Smooth muscle cell (in vitro differentiated cells): ENCODE measurements around the gene MOBP. TPM values are rescaled to one million over a fixed set of nuclear protein-coding genes. Genes with fewer than 3 reads are reported as not detected.

ENCODE experiments used
- DNase-seq: peaks from one replicate; lab custom pipeline; 2025; ENCODE audit not compliant: unreplicated experiment; lab: John Stamatoyannopoulos, UW
- H2AFZ ChIP-seq: fragments of 200-600 bp; sonication (generic); 2 replicates; pipeline ENCODE4 v1.6.0; 2016; ENCODE audit warnings: antibody characterized with exemption, low read depth, mild to moderate bottlenecking
- H3F3A ChIP-seq: fragments of 200-600 bp; sonication (generic); 2 replicates; pipeline ENCODE4 v1.6.0; 2017; ENCODE audit warnings: antibody characterized with exemption, low read depth
- H3K27ac ChIP-seq: fragments of 200-600 bp; sonication (generic); 2 replicates; pipeline ENCODE4 v1.5.1; 2016; ENCODE audit warnings: low read depth, mild to moderate bottlenecking
- H3K27me3 ChIP-seq: fragments of 200-600 bp; sonication (generic); 2 replicates; pipeline ENCODE4 v1.6.1; 2016; ENCODE audit warnings: low read depth, mild to moderate bottlenecking
- H3K36me3 ChIP-seq: fragments of 200-600 bp; sonication (generic); 2 replicates; pipeline ENCODE4 v1.5.1; 2016; ENCODE audit warnings: low read depth
- H3K4me1 ChIP-seq: fragments of 200-600 bp; sonication (generic); 2 replicates; pipeline ENCODE4 v1.5.1; 2016; ENCODE audit warnings: low read depth
- H3K4me2 ChIP-seq: fragments of 200-600 bp; sonication (generic); 2 replicates; pipeline ENCODE4 v1.6.0; 2016; ENCODE audit warnings: mild to moderate bottlenecking
- H3K4me3 ChIP-seq: fragments of 200-600 bp; sonication (generic); 2 replicates; pipeline ENCODE4 v1.5.1; 2016; ENCODE audit warnings: mild to moderate bottlenecking
- H3K79me2 ChIP-seq: fragments of 200-600 bp; sonication (generic); 2 replicates; pipeline ENCODE4 v1.6.0; 2016; ENCODE audit warnings: low read depth, mild to moderate bottlenecking
- H3K9ac ChIP-seq: fragments of 200-600 bp; sonication (generic); 2 replicates; pipeline ENCODE4 v1.6.0; 2016; ENCODE audit warnings: low read depth
- H3K9me3 ChIP-seq: fragments of 200-600 bp; sonication (generic); replicated peaks from 2 replicates; pipeline ENCODE4 v1.5.1; 2016; ENCODE audit warnings: low read depth
- H4K20me1 ChIP-seq: fragments of 200-600 bp; sonication (generic); 2 replicates; pipeline ENCODE4 v1.6.0; 2016; ENCODE audit warnings: low read depth
- WGBS: methylation state at CpG from one replicate; pipeline ENCODE4 v1.1.7; 2016; ENCODE audit warnings: low lambda C conversion rate; 5-methylcytosine and 5-hydroxymethylcytosine counted together
- polyA plus RNA-seq: library from polyadenylated mRNA; unstranded; fragments of >200 nt; fragmentation: Nextera tagmentation; extraction: Ambion mirVana; gene quantifications from 2 replicates; pipeline ENCODE4 v1.2.1, GENCODE V29; 2016
- total RNA-seq: library from RNA; depleted of rRNA; stranded (reverse); fragments of >200 nt; gene quantifications from 2 replicates; pipeline ENCODE4 v1.2.3, GENCODE V29; 2014
- TF ChIP-seq, protein P1 (sequence below): fragments of 200-600 bp; sonication (generic); IDR thresholded peaks from 2 replicates; pipeline ENCODE4 v1.5.1; 2017; ENCODE audit warnings: borderline replicate concordance, mild to moderate bottlenecking, antibody characterized with exemption; ENCODE audit not compliant: insufficient read depth, poor library complexity, severe bottlenecking

Gene MOBP
- total and polyA plus RNA-seq, 2 experiments from 2014 or later: not detected

DNA sequence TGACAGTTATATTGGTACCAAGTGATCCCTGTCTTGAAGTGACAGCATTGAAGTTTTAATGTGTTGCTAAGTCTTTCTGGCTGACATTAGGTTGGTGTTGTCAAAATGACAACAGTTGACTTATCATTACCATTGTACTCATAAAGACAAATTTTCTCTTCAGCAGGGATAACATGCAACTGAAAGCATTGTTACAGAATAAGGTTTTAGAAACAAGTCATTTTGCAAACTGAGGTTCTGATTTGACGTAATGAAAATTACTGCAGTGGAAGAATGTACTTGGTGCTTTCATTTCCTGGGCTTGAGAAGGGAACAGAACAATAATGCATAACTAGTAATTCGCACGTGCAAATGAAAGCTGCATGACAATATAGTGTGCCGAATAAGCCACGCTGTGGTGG is 75.1 kb downstream of the MOBP start:
- WGBS: 90% methylated on average over 5 of the region's 5 CpGs
- DNase-seq: no peak
- no peaks in the 10 kb centered on the region for H3K36me3 ChIP-seq
- peak overlapping the region; percentile 78 for H2AFZ ChIP-seq
- no peaks in the 10 kb centered on the region for H3K27me3 ChIP-seq
- no peaks in the 10 kb centered on the region for H3K4me1 ChIP-seq
- no peak overlapping the region for H3K9ac ChIP-seq
- no peaks in the 10 kb centered on the region for H3K9me3 ChIP-seq
- H3K79me2 ChIP-seq: no peaks in the 10 kb centered on the region
- no peaks in the 10 kb centered on the region for H3F3A ChIP-seq
- no peak overlapping the region for H3K4me3 ChIP-seq
- H4K20me1 ChIP-seq: no peaks in the 10 kb centered on the region
- no peak overlapping the region for H3K4me2 ChIP-seq
- no peak overlapping the region for H3K27ac ChIP-seq
- TF ChIP-seq, protein P1, sequence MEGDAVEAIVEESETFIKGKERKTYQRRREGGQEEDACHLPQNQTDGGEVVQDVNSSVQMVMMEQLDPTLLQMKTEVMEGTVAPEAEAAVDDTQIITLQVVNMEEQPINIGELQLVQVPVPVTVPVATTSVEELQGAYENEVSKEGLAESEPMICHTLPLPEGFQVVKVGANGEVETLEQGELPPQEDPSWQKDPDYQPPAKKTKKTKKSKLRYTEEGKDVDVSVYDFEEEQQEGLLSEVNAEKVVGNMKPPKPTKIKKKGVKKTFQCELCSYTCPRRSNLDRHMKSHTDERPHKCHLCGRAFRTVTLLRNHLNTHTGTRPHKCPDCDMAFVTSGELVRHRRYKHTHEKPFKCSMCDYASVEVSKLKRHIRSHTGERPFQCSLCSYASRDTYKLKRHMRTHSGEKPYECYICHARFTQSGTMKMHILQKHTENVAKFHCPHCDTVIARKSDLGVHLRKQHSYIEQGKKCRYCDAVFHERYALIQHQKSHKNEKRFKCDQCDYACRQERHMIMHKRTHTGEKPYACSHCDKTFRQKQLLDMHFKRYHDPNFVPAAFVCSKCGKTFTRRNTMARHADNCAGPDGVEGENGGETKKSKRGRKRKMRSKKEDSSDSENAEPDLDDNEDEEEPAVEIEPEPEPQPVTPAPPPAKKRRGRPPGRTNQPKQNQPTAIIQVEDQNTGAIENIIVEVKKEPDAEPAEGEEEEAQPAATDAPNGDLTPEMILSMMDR: no peak

- H3K9me3 ChIP-seq: no peaks in the 10 kb centered on the region
- DNase-seq: no peak
- H3K4me2 ChIP-seq: no peak overlapping the region
- H3K36me3 ChIP-seq: no peaks in the 10 kb centered on the region
- H3K4me1 ChIP-seq: no peaks in the 10 kb centered on the region
- H3K27ac ChIP-seq: no peak overlapping the region
- no peak overlapping the region for H2AFZ ChIP-seq
- TF ChIP-seq, protein P1: no peak
- H3K27me3 ChIP-seq: no peaks in the 10 kb centered on the region
- no peak overlapping the region for H3K9ac ChIP-seq
- H3K79me2 ChIP-seq: no peaks in the 10 kb centered on the region
- H4K20me1 ChIP-seq: no peaks in the 10 kb centered on the region
- H3F3A ChIP-seq: no peaks in the 10 kb centered on the region
- 65% methylated on average over 3 of the region's 3 CpGs for WGBS
- H3K4me3 ChIP-seq: no peak overlapping the region
Observed at GRCh38 chr3:39548282-39548681, 80.8 kb downstream of the MOBP start.

- Histone ChIP-seq H3K79me2 (no peaks in the 10 kb centered on the region), H3K36me3 (no peaks in the 10 kb centered on the region), H3K27me3 (no peaks in the 10 kb centered on the region), H3K9me3 (no peaks in the 10 kb centered on the region), H3K4me3 (no peak overlapping the region), H3F3A (no peaks in the 10 kb centered on the region), H3K4me2 (no peak overlapping the region), H3K27ac (no peak overlapping the region), H2AFZ (no peak overlapping the region), H3K4me1 (no peaks in the 10 kb centered on the region), H4K20me1 (no peaks in the 10 kb centered on the region), H3K9ac (no peak overlapping the region)
- 82% methylated on average over 8 of the region's 8 CpGs for WGBS
- TF ChIP-seq, protein P1: no peak
- no peak for DNase-seq
Observed at GRCh38 chr3:39550354-39551051, 83.0 kb downstream of the MOBP start.

Other genes starting within 250 kb of the MOBP start
- 0.31 TPM in 1 of 2 replicates, not detected in the other for gene CX3CR1, start 187.6 kb upstream of the MOBP start, total RNA-seq
- 0.70 TPM in 1 of 2 replicates, not detected in the other for gene CX3CR1, start 187.6 kb upstream of the MOBP start, polyA plus RNA-seq
- not detected in 2 replicates for gene CCR8, start 138.0 kb upstream of the MOBP start, total RNA-seq
- gene CCR8, start 138.0 kb upstream of the MOBP start, polyA plus RNA-seq: not detected in 2 replicates
- gene SLC25A38, start 84.3 kb upstream of the MOBP start, total RNA-seq: 18.9 and 19.1 TPM in 2 replicates
- gene SLC25A38, start 84.3 kb upstream of the MOBP start, polyA plus RNA-seq: 18.5 and 22.2 TPM in 2 replicates
- 1,254 and 1,284 TPM in 2 replicates for gene RPSA, start 61.0 kb upstream of the MOBP start, total RNA-seq
- 355 and 407 TPM in 2 replicates for gene RPSA, start 61.0 kb upstream of the MOBP start, polyA plus RNA-seq